GM10266 (cell line): ENCODE data around the gene GAS2L3.

ENCODE experiments used
- DNase-seq: peaks from one replicate; pipeline ENCODE4 v3.0.0; 2012; ENCODE audit errors: extremely low spot score
- TF ChIP-seq, protein P1 (sequence below): IDR thresholded peaks from 2 replicates; pipeline ENCODE4 v1.5.1; 2012; ENCODE audit warnings: mild to moderate bottlenecking, low read depth; ENCODE audit not compliant: control insufficient read depth, insufficient read depth; ENCODE audit errors: missing control alignments

The GAS2L3 gene

DNA sequence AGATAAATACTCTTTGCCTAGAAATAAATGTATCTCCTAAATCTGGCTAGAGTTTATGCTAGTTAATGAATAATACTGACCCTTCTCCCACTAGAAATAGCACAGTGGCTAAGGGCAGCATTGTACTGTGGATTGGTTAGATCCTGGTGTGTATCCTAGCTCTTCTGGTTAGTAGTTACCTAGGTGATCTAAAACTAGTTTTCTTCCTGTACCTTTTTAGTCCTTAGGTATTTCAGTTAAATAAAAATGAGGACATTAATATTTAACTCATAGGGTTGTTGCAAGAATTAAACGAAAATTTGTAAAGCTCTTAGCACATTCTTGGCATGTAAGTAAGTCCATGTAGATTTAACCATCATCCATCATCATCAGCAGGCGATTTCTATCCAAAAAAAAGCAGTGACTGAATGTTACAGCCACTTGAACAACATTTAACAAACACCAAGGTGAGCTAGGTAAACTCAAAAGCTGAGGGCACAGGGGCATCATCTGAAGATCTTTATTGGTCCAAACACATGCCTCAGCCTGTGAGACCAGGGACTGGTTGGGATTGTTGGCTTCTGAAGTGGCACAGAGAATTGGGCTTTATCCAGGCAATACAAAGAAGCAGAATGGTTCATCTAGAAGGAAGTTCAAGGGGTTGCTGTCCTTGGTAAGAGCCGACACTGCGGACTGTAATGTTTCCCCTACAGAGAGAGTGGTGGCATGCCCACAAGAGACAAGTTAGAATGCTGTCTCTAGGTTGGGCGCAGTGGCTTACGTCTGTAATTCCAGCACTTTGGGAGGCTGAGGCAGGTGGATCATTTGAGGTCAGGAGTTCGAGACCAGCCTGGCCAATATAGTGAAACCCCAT lies 100.8 kb downstream of the GAS2L3 start:
- TF ChIP-seq, protein P1, sequence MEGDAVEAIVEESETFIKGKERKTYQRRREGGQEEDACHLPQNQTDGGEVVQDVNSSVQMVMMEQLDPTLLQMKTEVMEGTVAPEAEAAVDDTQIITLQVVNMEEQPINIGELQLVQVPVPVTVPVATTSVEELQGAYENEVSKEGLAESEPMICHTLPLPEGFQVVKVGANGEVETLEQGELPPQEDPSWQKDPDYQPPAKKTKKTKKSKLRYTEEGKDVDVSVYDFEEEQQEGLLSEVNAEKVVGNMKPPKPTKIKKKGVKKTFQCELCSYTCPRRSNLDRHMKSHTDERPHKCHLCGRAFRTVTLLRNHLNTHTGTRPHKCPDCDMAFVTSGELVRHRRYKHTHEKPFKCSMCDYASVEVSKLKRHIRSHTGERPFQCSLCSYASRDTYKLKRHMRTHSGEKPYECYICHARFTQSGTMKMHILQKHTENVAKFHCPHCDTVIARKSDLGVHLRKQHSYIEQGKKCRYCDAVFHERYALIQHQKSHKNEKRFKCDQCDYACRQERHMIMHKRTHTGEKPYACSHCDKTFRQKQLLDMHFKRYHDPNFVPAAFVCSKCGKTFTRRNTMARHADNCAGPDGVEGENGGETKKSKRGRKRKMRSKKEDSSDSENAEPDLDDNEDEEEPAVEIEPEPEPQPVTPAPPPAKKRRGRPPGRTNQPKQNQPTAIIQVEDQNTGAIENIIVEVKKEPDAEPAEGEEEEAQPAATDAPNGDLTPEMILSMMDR = no peak
- DNase-seq = no peak
